Measurements from ENCODE around the gene LURAP1L.

LURAP1L gene

GRCh38 chr9:12777121-12778022 lies 2.6 kb downstream of the LURAP1L start:
- no peaks in the 10 kb centered on the region for H3K27me3 ChIP-seq (ENCODE audit: control insufficient read depth, insufficient read depth, low read length)
- no peaks in the 10 kb centered on the region for H3K36me3 ChIP-seq (ENCODE audit: insufficient read depth, low read length)
- peak overlapping the region; percentile 88 for H3K9ac ChIP-seq (ENCODE audit: low read depth, low read length)
- no peaks in the 10 kb centered on the region for H3K9me3 ChIP-seq (replicated peaks; ENCODE audit: low read length)
- H3K4me1 ChIP-seq (ENCODE audit: control insufficient read depth, insufficient read depth, low read length), result peaks cover 21% of the 10 kb centered on the region
- peak overlapping the region; percentile 72 for H3K4me3 ChIP-seq (ENCODE audit: low read length)
- peak overlapping the region; percentile 79 for H3K4me2 ChIP-seq (ENCODE audit: low read length)

GRCh38 chr9:12778389-12778788 lies 3.6 kb downstream of the LURAP1L start:
- no peaks in the 10 kb centered on the region for H3K27me3 ChIP-seq (ENCODE audit: control insufficient read depth, insufficient read depth, low read length)
- H3K9ac ChIP-seq (ENCODE audit: low read depth, low read length), result peak overlapping the region; percentile 88
- H3K4me3 ChIP-seq (ENCODE audit: low read length), result no peak overlapping the region
- no peaks in the 10 kb centered on the region for H3K9me3 ChIP-seq (replicated peaks; ENCODE audit: low read length)
- H3K4me1 ChIP-seq (ENCODE audit: control insufficient read depth, insufficient read depth, low read length), result peaks cover 21% of the 10 kb centered on the region
- H3K36me3 ChIP-seq (ENCODE audit: insufficient read depth, low read length), result no peaks in the 10 kb centered on the region
- H3K4me2 ChIP-seq (ENCODE audit: low read length), result peak overlapping the region; percentile 79

- no peaks in the 10 kb centered on the region for H3K36me3 ChIP-seq (ENCODE audit: insufficient read depth, low read length)
- H3K4me1 ChIP-seq (ENCODE audit: control insufficient read depth, insufficient read depth, low read length), result peaks cover 42% of the 10 kb centered on the region
- no peaks in the 10 kb centered on the region for H3K27me3 ChIP-seq (ENCODE audit: control insufficient read depth, insufficient read depth, low read length)
- no peak overlapping the region for H3K9ac ChIP-seq (ENCODE audit: low read depth, low read length)
- H3K9me3 ChIP-seq (replicated peaks; ENCODE audit: low read length), result no peaks in the 10 kb centered on the region
- no peak overlapping the region for H3K4me3 ChIP-seq (ENCODE audit: low read length)
- no peak overlapping the region for H3K4me2 ChIP-seq (ENCODE audit: low read length)
These were observed 6.5 kb downstream of the LURAP1L start for GRCh38 chr9:12781226-12781733.

- H3K27me3 ChIP-seq (ENCODE audit: control insufficient read depth, insufficient read depth, low read length), result no peaks in the 10 kb centered on the region
- no peaks in the 10 kb centered on the region for H3K9me3 ChIP-seq (replicated peaks; ENCODE audit: low read length)
- peak overlapping the region; percentile 6 for H3K4me2 ChIP-seq (ENCODE audit: low read length)
- peaks cover 21% of the 10 kb centered on the region for H3K4me1 ChIP-seq (ENCODE audit: control insufficient read depth, insufficient read depth, low read length)
- H3K9ac ChIP-seq (ENCODE audit: low read depth, low read length), result peak overlapping the region; percentile 15
- H3K36me3 ChIP-seq (ENCODE audit: insufficient read depth, low read length), result no peaks in the 10 kb centered on the region
- peak overlapping the region; percentile 4 for H3K4me3 ChIP-seq (ENCODE audit: low read length)
These were observed 9.1 kb downstream of the LURAP1L start for GRCh38 chr9:12783767-12784460.

- Histone ChIP-seq H3K27me3 (ENCODE audit: control insufficient read depth, insufficient read depth, low read length) (no peaks in the 10 kb centered on the region), H3K4me3 (ENCODE audit: low read length) (peak overlapping the region; percentile 4), H3K4me1 (ENCODE audit: control insufficient read depth, insufficient read depth, low read length) (peaks cover 21% of the 10 kb centered on the region), H3K9me3 (replicated peaks; ENCODE audit: low read length) (no peaks in the 10 kb centered on the region), H3K9ac (ENCODE audit: low read depth, low read length) (peak overlapping the region; percentile 41), H3K36me3 (ENCODE audit: insufficient read depth, low read length) (no peaks in the 10 kb centered on the region), H3K4me2 (ENCODE audit: low read length) (peak overlapping the region; percentile 6)
These were observed 9.8 kb downstream of the LURAP1L start for GRCh38 chr9:12784461-12785259.

- peak overlapping the region; percentile 2 for H3K4me2 ChIP-seq (ENCODE audit: low read length)
- no peaks in the 10 kb centered on the region for H3K27me3 ChIP-seq (ENCODE audit: control insufficient read depth, insufficient read depth, low read length)
- no peaks in the 10 kb centered on the region for H3K9me3 ChIP-seq (replicated peaks; ENCODE audit: low read length)
- peaks cover 21% of the 10 kb centered on the region for H3K4me1 ChIP-seq (ENCODE audit: control insufficient read depth, insufficient read depth, low read length)
- no peaks in the 10 kb centered on the region for H3K36me3 ChIP-seq (ENCODE audit: insufficient read depth, low read length)
- peak overlapping the region; percentile 41 for H3K9ac ChIP-seq (ENCODE audit: low read depth, low read length)
- no peak overlapping the region for H3K4me3 ChIP-seq (ENCODE audit: low read length)
These were observed 10.5 kb downstream of the LURAP1L start for GRCh38 chr9:12785260-12785770.

GRCh38 chr9:12785941-12786340 lies 11.1 kb downstream of the LURAP1L start:
- Histone ChIP-seq H3K36me3 (ENCODE audit: insufficient read depth, low read length) (no peaks in the 10 kb centered on the region), H3K4me3 (ENCODE audit: low read length) (no peak overlapping the region)

GRCh38 chr9:12790001-12790400 lies 15.2 kb downstream of the LURAP1L start:
- Histone ChIP-seq H3K4me2 (ENCODE audit: low read length) (no peak overlapping the region), H3K9me3 (replicated peaks; ENCODE audit: low read length) (no peaks in the 10 kb centered on the region), H3K4me1 (ENCODE audit: control insufficient read depth, insufficient read depth, low read length) (peaks cover 8% of the 10 kb centered on the region), H3K36me3 (ENCODE audit: insufficient read depth, low read length) (no peaks in the 10 kb centered on the region), H3K9ac (ENCODE audit: low read depth, low read length) (no peak overlapping the region), H3K4me3 (ENCODE audit: low read length) (no peak overlapping the region), H3K27me3 (ENCODE audit: control insufficient read depth, insufficient read depth, low read length) (no peaks in the 10 kb centered on the region)

More at GRCh38 chr9:12785941-12786340, 11.1 kb downstream of the LURAP1L start:
- H3K4me2 ChIP-seq (ENCODE audit: low read length), result no peak overlapping the region
- H3K27me3 ChIP-seq (ENCODE audit: control insufficient read depth, insufficient read depth, low read length), result no peaks in the 10 kb centered on the region
- peaks cover 21% of the 10 kb centered on the region for H3K4me1 ChIP-seq (ENCODE audit: control insufficient read depth, insufficient read depth, low read length)
- no peak overlapping the region for H3K9ac ChIP-seq (ENCODE audit: low read depth, low read length)
- no peaks in the 10 kb centered on the region for H3K9me3 ChIP-seq (replicated peaks; ENCODE audit: low read length)

- Histone ChIP-seq H3K9me3 (replicated peaks; ENCODE audit: low read length) (no peaks in the 10 kb centered on the region), H3K4me3 (ENCODE audit: low read length) (no peak overlapping the region), H3K9ac (ENCODE audit: low read depth, low read length) (no peak overlapping the region), H3K36me3 (ENCODE audit: insufficient read depth, low read length) (no peaks in the 10 kb centered on the region), H3K27me3 (ENCODE audit: control insufficient read depth, insufficient read depth, low read length) (no peaks in the 10 kb centered on the region), H3K4me2 (ENCODE audit: low read length) (no peak overlapping the region), H3K4me1 (ENCODE audit: control insufficient read depth, insufficient read depth, low read length) (no peaks in the 10 kb centered on the region)
These were observed 16.1 kb downstream of the LURAP1L start for GRCh38 chr9:12790883-12791282.

GRCh38 chr9:12794101-12794799 lies 19.4 kb downstream of the LURAP1L start:
- Histone ChIP-seq H3K4me1 (ENCODE audit: control insufficient read depth, insufficient read depth, low read length) (peaks cover 10% of the 10 kb centered on the region), H3K27me3 (ENCODE audit: control insufficient read depth, insufficient read depth, low read length) (no peaks in the 10 kb centered on the region), H3K9ac (ENCODE audit: low read depth, low read length) (no peak overlapping the region), H3K36me3 (ENCODE audit: insufficient read depth, low read length) (no peaks in the 10 kb centered on the region), H3K4me2 (ENCODE audit: low read length) (no peak overlapping the region), H3K9me3 (replicated peaks; ENCODE audit: low read length) (no peaks in the 10 kb centered on the region), H3K4me3 (ENCODE audit: low read length) (no peak overlapping the region)
